HG03342 (cell line): ENCODE data around the gene RNASE9.
"Not testable (repeated sequence)": the region's sequence is repeated elsewhere in the genome, so short reads cannot be mapped to it uniquely, and the experiment has no call there.

ENCODE experiments used
- ATAC-seq: cut with Tn5 transposase; IDR thresholded peaks from one replicate; pipeline ENCODE4 v1.9.1; 2021; ENCODE audit warnings: mild to moderate bottlenecking, moderate library complexity; ENCODE audit not compliant: unreplicated experiment

Gene RNASE9

GRCh38 chr14:20578325-20578724 lies 17.5 kb upstream of the RNASE9 start:
- no peak for ATAC-seq

GRCh38 chr14:20572382-20572990 lies 11.6 kb upstream of the RNASE9 start:
- not testable (repeated sequence) for ATAC-seq

- ATAC-seq, result not testable (repeated sequence)
Measured at GRCh38 chr14:20570720-20571119, 9.9 kb upstream of the RNASE9 start.

- ATAC-seq, result not testable (repeated sequence)
Measured at GRCh38 chr14:20569865-20570264, 9.0 kb upstream of the RNASE9 start.

- ATAC-seq, result no peak
Measured at GRCh38 chr14:20569066-20569465, 8.2 kb upstream of the RNASE9 start.

- no peak for ATAC-seq
Measured at GRCh38 chr14:20568393-20568792, 7.5 kb upstream of the RNASE9 start.

GRCh38 chr14:20567199-20567598 lies 6.4 kb upstream of the RNASE9 start:
- not testable (repeated sequence) for ATAC-seq

- no peak for ATAC-seq
Measured at GRCh38 chr14:20564501-20564997, 3.7 kb upstream of the RNASE9 start.

GRCh38 chr14:20563971-20564370 lies 3.1 kb upstream of the RNASE9 start:
- no peak for ATAC-seq

GRCh38 chr14:20559461-20559904 lies 1.4 kb downstream of the RNASE9 start:
- ATAC-seq, result no peak

- no peak for ATAC-seq
Measured at GRCh38 chr14:20557212-20557542, 3.7 kb downstream of the RNASE9 start.

GRCh38 chr14:20556500-20557211 lies 4.2 kb downstream of the RNASE9 start:
- no peak for ATAC-seq

- no peak for ATAC-seq
Measured at GRCh38 chr14:20555845-20556244, 5.0 kb downstream of the RNASE9 start.

- ATAC-seq, result no peak
Measured at GRCh38 chr14:20553024-20553423, 7.8 kb downstream of the RNASE9 start.

GRCh38 chr14:20551606-20552005 lies 9.2 kb downstream of the RNASE9 start:
- no peak for ATAC-seq

- no peak for ATAC-seq
Measured at GRCh38 chr14:20550926-20551325, 9.9 kb downstream of the RNASE9 start.

- ATAC-seq, result no peak
Measured at GRCh38 chr14:20548414-20549158, 12.3 kb downstream of the RNASE9 start.

GRCh38 chr14:20546877-20547276 lies 14.0 kb downstream of the RNASE9 start:
- ATAC-seq, result no peak

GRCh38 chr14:20539906-20540305 lies 20.9 kb downstream of the RNASE9 start:
- ATAC-seq, result no peak

GRCh38 chr14:20530771-20531571 lies 29.9 kb downstream of the RNASE9 start:
- no peak for ATAC-seq

- no peak for ATAC-seq
Measured at GRCh38 chr14:20529806-20530205, 31.0 kb downstream of the RNASE9 start.
